Small intestine (tissue), 16 donors: ENCODE results near the gene CNOT9. TPM values are rescaled to one million over a fixed set of nuclear protein-coding genes. Genes with fewer than 3 reads are reported as not detected.
"Not testable (repeated sequence)": the region's sequence is repeated elsewhere in the genome, so short reads cannot be mapped to it uniquely, and the experiment has no call there.

Source experiments
- DNase-seq, 2 donors: peaks; one replicate each; pipeline versions ENCODE4 v3.0.0 to v3.0.0-alpha.2; 2013
- FAIRE-seq: peaks from 2 replicates; lab custom pipeline; 2012; peaks lifted over from hg19 to GRCh38; lab: Jason Lieb, UNC
- H3K27ac ChIP-seq, 3 donors: one replicate each; pipeline ENCODE4 v1.5.1; 2013; ENCODE audit warnings: low read length in 2 of 3, mild to moderate bottlenecking in 2 of 3, control low read depth in 1 of 3, inconsistent platforms in 1 of 3, low read depth in 1 of 3, moderate library complexity in 1 of 3
- H3K27me3 ChIP-seq, 3 donors: one replicate each; pipeline ENCODE4 v1.6.1; 2013; ENCODE audit warnings: low read length in 3 of 3, inconsistent platforms in 1 of 3; ENCODE audit not compliant: control insufficient read depth in 3 of 3, insufficient read depth in 3 of 3
- H3K36me3 ChIP-seq, 3 donors: one replicate each; pipeline ENCODE4 v1.6.1; 2013; ENCODE audit warnings: low read length in 3 of 3, inconsistent platforms in 1 of 3, low read depth in 1 of 3, mild to moderate bottlenecking in 1 of 3, moderate library complexity in 1 of 3; ENCODE audit not compliant: control insufficient read depth in 3 of 3, insufficient read depth in 2 of 3
- H3K4me1 ChIP-seq, 3 donors: one replicate each; pipeline ENCODE4 v1.6.1; 2013; ENCODE audit warnings: low read length in 2 of 3, inconsistent platforms in 1 of 3, low read depth in 1 of 3, mild to moderate bottlenecking in 1 of 3, moderate library complexity in 1 of 3; ENCODE audit not compliant: control insufficient read depth in 3 of 3, insufficient read depth in 2 of 3
- H3K4me3 ChIP-seq, 3 donors: one replicate each; pipeline ENCODE4 v1.5.1; 2013; ENCODE audit warnings: low read length in 3 of 3, control low read depth in 1 of 3, inconsistent platforms in 1 of 3, low read depth in 1 of 3, mild to moderate bottlenecking in 1 of 3, moderate library complexity in 1 of 3
- H3K9me3 ChIP-seq, 2 donors: one replicate each; pipeline ENCODE4 v1.6.1; 2013; ENCODE audit warnings: low read depth in 1 of 2, low read length in 1 of 2; ENCODE audit not compliant: control insufficient read depth in 2 of 2, insufficient read depth in 1 of 2
- WGBS, 3 donors: extraction: QIAGEN DNeasy Blood & Tissue Kit; methylation state at CpG; one replicate each; pipeline ENCODE4 v1.1.7; 2013; 5-methylcytosine and 5-hydroxymethylcytosine counted together
- long read RNA-seq, 10 donors: transcript quantifications; one replicate each; lab custom pipeline, GENCODE V29; 2026
- polyA plus RNA-seq, 4 donors: library from polyadenylated mRNA; stranded (reverse) in 3 of 4; unstranded in 1 of 4; fragments of 200-250 nt in 3 of 4; fragments of 120-200 nt in 1 of 4; gene quantifications; one replicate each; pipeline versions ENCODE4 v1.2.1 to v1.2.3, GENCODE V29; 2013
- donor health status: healthy with polysubstance abuse.
- donor health status: control.
- donor health status: control.
- donor health status: Bipolar disorder and iron deficiency.
- donor health status: healthy.

The CNOT9 gene, protein sequence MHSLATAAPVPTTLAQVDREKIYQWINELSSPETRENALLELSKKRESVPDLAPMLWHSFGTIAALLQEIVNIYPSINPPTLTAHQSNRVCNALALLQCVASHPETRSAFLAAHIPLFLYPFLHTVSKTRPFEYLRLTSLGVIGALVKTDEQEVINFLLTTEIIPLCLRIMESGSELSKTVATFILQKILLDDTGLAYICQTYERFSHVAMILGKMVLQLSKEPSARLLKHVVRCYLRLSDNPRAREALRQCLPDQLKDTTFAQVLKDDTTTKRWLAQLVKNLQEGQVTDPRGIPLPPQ
- 10 to 100 TPM; 11.4 to 36.1 (median 17.6) TPM for polyA plus RNA-seq
- long read RNA-seq, donor 1 = 0 reads
- long read RNA-seq, donor 2, full-length matches to known transcripts = 1 of 1 reads
- long read RNA-seq, donor 2, partial matches to known transcripts = 0 of 1 reads
- long read RNA-seq, donor 2, other reads (novel, unspliced or antisense) = 0 of 1 reads
- long read RNA-seq, donor 3, full-length matches to known transcripts = 5 of 5 reads
- long read RNA-seq, donor 3, partial matches to known transcripts = 0 of 5 reads
- long read RNA-seq, donor 3, other reads (novel, unspliced or antisense) = 0 of 5 reads
- long read RNA-seq, donor 4 = 0 reads
- long read RNA-seq, donor 5, full-length matches to known transcripts = 2 of 2 reads
- long read RNA-seq, donor 5, partial matches to known transcripts = 0 of 2 reads
- long read RNA-seq, donor 5, other reads (novel, unspliced or antisense) = 0 of 2 reads
- long read RNA-seq, donor 6, full-length matches to known transcripts = 5 of 10 reads
- long read RNA-seq, donor 6, partial matches to known transcripts = 5 of 10 reads
- long read RNA-seq, donor 6, other reads (novel, unspliced or antisense) = 0 of 10 reads
- long read RNA-seq, donor 7 = 0 reads
- long read RNA-seq, donor 8, full-length matches to known transcripts = 3 of 3 reads
- long read RNA-seq, donor 8, partial matches to known transcripts = 0 of 3 reads
- long read RNA-seq, donor 8, other reads (novel, unspliced or antisense) = 0 of 3 reads
- long read RNA-seq, donor 9, full-length matches to known transcripts = 1 of 1 reads
- long read RNA-seq, donor 9, partial matches to known transcripts = 0 of 1 reads
- long read RNA-seq, donor 9, other reads (novel, unspliced or antisense) = 0 of 1 reads
- long read RNA-seq, donor 10, full-length matches to known transcripts = 14 of 19 reads
- long read RNA-seq, donor 10, partial matches to known transcripts = 5 of 19 reads
- long read RNA-seq, donor 10, other reads (novel, unspliced or antisense) = 0 of 19 reads

DNA sequence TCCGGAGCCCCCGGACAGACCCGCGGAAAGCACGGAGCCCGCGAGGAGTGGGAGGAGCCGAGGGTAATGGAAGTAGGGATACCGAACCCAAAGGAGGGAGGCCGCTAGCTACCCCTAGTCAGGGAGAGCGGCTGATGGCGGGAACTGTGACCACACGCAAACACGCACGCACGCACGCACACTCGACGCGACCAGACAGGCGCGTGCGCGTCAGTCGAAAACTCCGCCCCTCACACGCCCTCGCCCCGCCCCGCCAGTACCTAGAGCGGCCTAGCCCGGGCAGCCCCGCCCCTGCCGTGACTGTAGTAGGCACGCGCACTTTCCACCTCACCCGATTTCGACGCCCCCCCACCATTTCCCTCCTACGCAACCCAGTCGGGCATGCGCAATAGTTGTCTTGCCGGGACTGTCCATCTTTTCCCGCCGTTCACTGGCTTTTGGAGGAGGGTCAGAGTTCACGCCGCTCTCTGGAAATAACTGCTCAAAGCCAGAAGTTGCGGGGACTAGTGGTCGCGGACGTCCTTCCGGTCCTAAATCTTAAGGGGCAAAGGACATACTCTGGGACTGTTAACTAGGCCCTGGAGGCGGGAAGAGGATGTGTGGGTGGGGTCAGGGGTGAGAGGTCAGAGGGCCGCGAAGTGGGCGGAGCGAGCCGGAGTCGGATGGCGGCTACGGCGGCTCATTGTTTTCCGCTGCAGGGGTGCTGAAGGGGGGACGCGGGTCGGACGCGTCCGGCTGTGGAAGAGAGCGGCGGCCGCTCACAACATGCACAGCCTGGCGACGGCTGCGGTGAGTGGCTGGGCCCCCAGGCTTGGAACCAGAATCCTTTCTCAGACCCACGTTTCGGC lies at the start of gene CNOT9, which contains the start of gene USP37:
Gene CNOT9, plus strand, starts transcription at position 650 of the 848 bp plus-strand sequence. Its CDS starts 116 bp downstream, at position 766.
Gene USP37, minus strand, starts transcription at position 162 of the 848 bp plus-strand sequence. CDS start 9,698 bp downstream, outside the sequence.
- no peak for FAIRE-seq
- peak; percentile 98 to 99 for DNase-seq
- Histone ChIP-seq H3K4me3 (peak within 1 kb of the TSS; percentile 77 to 92 (median 77)), H3K27me3 (no peaks in the 10 kb centered on the region), H3K27ac (peak within 1 kb of the TSS; percentile 82 to 95 (median 93)), H3K9me3 (no peaks in the 10 kb centered on the region), H3K4me1 (peaks cover 3 to 21% (median 10%) of the 10 kb centered on the region in 3 donors), H3K36me3 (peaks cover 0 to 19% (median 2%) of the 10 kb centered on the region in 3 donors)
- WGBS, 3 donors = 0 to 1% (median 1%) methylated on average over 48 to 77 of the region's 77 CpGs

DNA sequence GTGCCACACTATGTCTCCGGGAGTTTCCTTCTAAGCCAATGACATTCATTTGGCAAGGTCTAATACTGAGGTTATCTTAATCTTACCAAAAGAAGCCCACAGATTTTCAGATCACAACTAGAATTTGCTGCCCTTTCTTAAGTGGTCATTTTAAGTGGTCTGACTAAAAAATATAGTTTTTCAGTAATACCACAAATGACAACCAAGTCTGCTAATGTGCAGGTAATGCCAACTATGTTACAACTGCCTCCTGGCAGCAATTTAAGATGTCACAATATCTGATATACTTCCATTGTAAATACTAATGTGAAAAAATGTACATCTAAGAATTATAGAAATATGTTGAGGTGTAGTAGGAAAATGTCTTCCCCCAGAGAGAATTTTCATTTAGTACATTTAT lies 49.8 kb upstream of the CNOT9 start:
- WGBS, 3 donors = 86 to 95% (median 94%) methylated on average over 1 of the region's 1 CpG
- Histone ChIP-seq H3K27ac (no peak overlapping the region), H3K27me3 (no peaks in the 10 kb centered on the region), H3K9me3 (peaks cover 0 to 3% of the 10 kb centered on the region in 2 donors), H3K4me3 (no peak overlapping the region), H3K36me3 (peaks cover 0 to 10% (median 2%) of the 10 kb centered on the region in 3 donors), H3K4me1 (no peaks in the 10 kb centered on the region)
- no peak for DNase-seq
- no peak for FAIRE-seq

DNA sequence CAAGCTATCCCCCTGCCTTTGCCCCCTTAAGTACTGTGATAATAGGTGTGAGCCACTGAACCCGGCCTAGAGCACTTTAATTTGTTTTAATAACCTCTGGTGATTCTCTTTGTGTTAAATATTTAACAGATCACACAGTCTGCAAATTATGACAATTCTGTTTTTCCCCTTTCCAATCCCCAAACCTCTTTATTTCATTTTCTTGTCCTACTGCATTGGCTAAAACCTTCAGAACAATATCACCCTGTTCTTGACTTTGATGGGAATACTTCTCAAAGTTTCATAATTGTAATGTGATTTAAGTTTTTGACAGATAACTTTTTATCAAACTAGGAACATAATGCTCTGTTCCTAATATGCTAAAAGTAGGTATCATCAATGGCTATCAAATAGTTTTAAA lies 45.0 kb upstream of the CNOT9 start:
- no peak overlapping the region for H3K4me3 ChIP-seq
- H3K27ac ChIP-seq = no peak overlapping the region
- no peaks in the 10 kb centered on the region for H3K4me1 ChIP-seq
- DNase-seq (no peak), FAIRE-seq (no peak)
- peaks cover 3 to 25% (median 7%) of the 10 kb centered on the region in 3 donors for H3K36me3 ChIP-seq
- 65 to 95% (median 90%) methylated on average over 1 of the region's 1 CpG for WGBS, 3 donors
- peaks cover 0 to 12% of the 10 kb centered on the region in 2 donors for H3K9me3 ChIP-seq
- no peaks in the 10 kb centered on the region for H3K27me3 ChIP-seq

DNA sequence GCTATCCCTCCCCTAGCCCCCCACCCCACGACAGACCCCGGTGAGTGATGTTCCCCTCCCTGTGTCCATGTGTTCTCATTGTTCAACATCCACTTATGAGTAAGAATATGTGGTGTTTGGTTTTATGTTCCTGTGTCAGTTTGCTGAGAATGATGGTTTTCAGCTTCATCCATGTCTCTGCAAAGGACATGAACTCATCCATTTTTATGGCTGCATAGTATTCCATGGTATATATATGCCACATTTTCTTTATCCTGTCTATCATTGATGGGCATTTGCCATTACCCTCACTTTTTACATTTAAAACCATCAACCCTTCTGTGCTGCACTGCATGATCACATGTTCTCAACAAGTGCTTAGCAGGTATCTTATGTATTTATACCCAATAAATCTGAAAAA lies 40.2 kb upstream of the CNOT9 start:
- not testable (repeated sequence) for H3K4me1 ChIP-seq, H3K4me3 ChIP-seq, FAIRE-seq, H3K27ac ChIP-seq, DNase-seq, H3K27me3 ChIP-seq
- 96 to 98% (median 97%) methylated on average over 2 of the region's 2 CpGs for WGBS, 3 donors
- peaks cover 3 to 31% (median 15%) of the 10 kb centered on the region in 3 donors for H3K36me3 ChIP-seq
- peaks cover 0 to 10% of the 10 kb centered on the region in 2 donors for H3K9me3 ChIP-seq

DNA sequence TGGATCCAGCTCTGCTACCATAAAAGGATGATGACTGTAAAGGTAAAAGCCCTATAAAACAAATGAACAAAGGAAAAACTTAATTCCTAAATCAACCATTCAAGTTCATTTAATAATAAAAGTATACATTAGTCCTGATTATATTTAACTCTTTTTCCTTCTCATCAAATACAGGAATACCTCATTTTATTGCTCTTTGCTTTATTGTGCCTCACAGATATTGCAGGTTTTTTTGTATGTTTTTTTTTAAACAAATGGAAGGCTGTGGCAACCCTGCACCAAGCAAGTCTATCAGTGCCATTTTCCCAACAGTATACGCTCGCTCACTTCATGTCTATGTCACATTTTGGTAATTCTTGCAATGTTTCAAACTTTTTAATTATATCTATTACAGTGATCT lies 38.6 kb upstream of the CNOT9 start:
- Histone ChIP-seq H3K27me3 (no peaks in the 10 kb centered on the region), H3K27ac (no peak overlapping the region), H3K4me3 (no peak overlapping the region), H3K4me1 (no peaks in the 10 kb centered on the region), H3K9me3 (peaks cover 0 to 4% of the 10 kb centered on the region in 2 donors), H3K36me3 (peaks cover 3 to 30% (median 18%) of the 10 kb centered on the region in 3 donors)
- 98 to 99% (median 99%) methylated on average over 2 of the region's 2 CpGs for WGBS, 3 donors
- DNase-seq (no peak), FAIRE-seq (peak; percentile 23)

DNA sequence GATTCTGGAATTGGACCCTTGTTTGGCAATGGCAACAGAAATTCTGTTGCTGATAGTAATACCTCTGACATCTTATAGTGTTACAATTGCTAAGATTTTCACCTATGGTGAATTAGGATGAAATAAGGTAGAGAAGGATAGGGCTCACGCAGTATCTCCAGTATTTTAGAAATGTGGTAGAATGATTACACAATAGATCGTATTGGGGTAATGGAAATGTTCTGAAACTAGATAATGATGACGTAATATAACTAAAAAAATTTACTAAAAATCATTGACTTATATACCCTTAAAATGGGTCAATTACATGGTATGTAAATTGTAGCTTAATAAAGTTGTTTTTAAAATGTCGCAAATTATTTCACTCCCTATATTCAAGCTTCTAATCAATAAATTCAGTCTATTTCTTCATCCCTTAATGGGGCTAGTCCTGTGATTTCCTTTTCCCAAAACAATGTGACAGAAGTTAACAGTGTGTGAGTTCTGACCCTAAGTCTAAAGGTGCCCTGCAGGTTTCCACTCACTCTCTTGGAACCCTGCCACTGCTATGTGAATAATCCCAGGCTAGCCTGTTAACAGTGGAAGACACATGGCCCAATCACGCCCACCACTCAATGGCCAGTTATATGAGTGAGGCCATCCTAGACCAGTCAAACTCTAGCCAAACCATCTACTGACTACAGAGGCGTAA lies 31.7 kb upstream of the CNOT9 start:
- Histone ChIP-seq H3K4me1 (no peaks in the 10 kb centered on the region), H3K36me3 (peaks cover 5 to 35% (median 13%) of the 10 kb centered on the region in 3 donors), H3K27ac (no peak overlapping the region), H3K27me3 (no peaks in the 10 kb centered on the region), H3K9me3 (no peaks in the 10 kb centered on the region), H3K4me3 (no peak overlapping the region)
- WGBS, 3 donors = 78 to 87% (median 86%) methylated on average over 6 of the region's 6 CpGs
- DNase-seq (peak; percentile 9 to 30), FAIRE-seq (no peak)

DNA sequence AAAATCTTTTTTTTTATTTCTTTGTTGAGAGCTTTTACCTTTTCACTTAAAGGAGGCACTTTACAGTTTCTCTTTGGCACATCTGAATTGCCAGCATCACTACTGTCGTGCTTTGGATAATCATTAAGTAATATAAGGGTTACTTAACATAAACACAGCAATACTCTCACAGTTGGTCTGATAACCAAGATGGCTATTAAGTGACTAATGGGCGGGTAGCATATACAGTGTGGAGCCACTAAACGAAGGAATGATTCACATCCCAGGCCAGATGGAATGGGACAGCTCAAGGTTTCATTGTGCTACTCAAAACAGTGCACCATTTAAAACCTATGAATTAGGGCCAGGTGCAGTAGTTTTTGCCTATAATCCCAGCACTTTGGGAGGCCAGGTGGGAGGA lies 28.6 kb upstream of the CNOT9 start:
- peaks cover 10 to 34% (median 18%) of the 10 kb centered on the region in 3 donors for H3K36me3 ChIP-seq
- DNase-seq = peak in 1 of 2 donors; percentile 8
- FAIRE-seq = no peak

More for the DNA sequence above, 28.6 kb upstream of the CNOT9 start:
- WGBS, 3 donors = 66 to 82% (median 67%) methylated on average over 3 of the region's 3 CpGs
- H3K4me1 ChIP-seq = no peaks in the 10 kb centered on the region
- H3K9me3 ChIP-seq = no peaks in the 10 kb centered on the region
- H3K27ac ChIP-seq = no peak overlapping the region
- no peaks in the 10 kb centered on the region for H3K27me3 ChIP-seq
- H3K4me3 ChIP-seq = no peak overlapping the region
